VCaP (cell line): ENCODE measurements around the gene GALNT11.
"Not testable (repeated sequence)": the region's sequence is repeated elsewhere in the genome, so short reads cannot be mapped to it uniquely, and the experiment has no call there.

Experiments used
- H3K27ac ChIP-seq: fragments of 450-650 bp; 2 replicates; pipeline ENCODE4 v1.5.1; 2017
- CTCF ChIP-seq: fragments of 450-650 bp; conservative IDR thresholded peaks from 2 replicates; pipeline ENCODE4 v1.5.1; 2017; ENCODE audit warnings: mild to moderate bottlenecking, moderate library complexity

Gene GALNT11

GRCh38 chr7:152014722-152015121 is 10.8 kb upstream of the GALNT11 start:
- no peak for TF ChIP-seq CTCF
- H3K27ac ChIP-seq = peak overlapping the region; percentile 71

- peak overlapping the region; percentile 71 for H3K27ac ChIP-seq
- no peak for TF ChIP-seq CTCF
Observed at GRCh38 chr7:152015600-152015999, 9.9 kb upstream of the GALNT11 start.

- H3K27ac ChIP-seq = no peak overlapping the region
- TF ChIP-seq CTCF = no peak
Observed at GRCh38 chr7:152016947-152017346, 8.5 kb upstream of the GALNT11 start.

GRCh38 chr7:152017683-152018082 is 7.8 kb upstream of the GALNT11 start:
- not testable (repeated sequence) for H3K27ac ChIP-seq

- H3K27ac ChIP-seq = not testable (repeated sequence)
Observed at GRCh38 chr7:152021740-152022139, 3.7 kb upstream of the GALNT11 start.

- H3K27ac ChIP-seq = peak overlapping the region; percentile 92
- peak; percentile 39 for TF ChIP-seq CTCF
Observed at GRCh38 chr7:152025937-152026890, 740 bp downstream of the GALNT11 start.

- H3K27ac ChIP-seq = not testable (repeated sequence)
Observed at GRCh38 chr7:152027491-152028365, 2.3 kb downstream of the GALNT11 start.

GRCh38 chr7:152030059-152030458 is 4.6 kb downstream of the GALNT11 start:
- not testable (repeated sequence) for H3K27ac ChIP-seq
- peak; percentile 87 for TF ChIP-seq CTCF

GRCh38 chr7:152030639-152031038 is 5.2 kb downstream of the GALNT11 start:
- not testable (repeated sequence) for H3K27ac ChIP-seq
